ENCODE data around the gene TNS3. TPM values are rescaled to one million over a fixed set of nuclear protein-coding genes. Genes with fewer than 3 reads are reported as not detected.

Gene TNS3
- total RNA-seq, 4 donors from 2014 or later = 27.2 to 110 (median 47.5) TPM

DNA sequence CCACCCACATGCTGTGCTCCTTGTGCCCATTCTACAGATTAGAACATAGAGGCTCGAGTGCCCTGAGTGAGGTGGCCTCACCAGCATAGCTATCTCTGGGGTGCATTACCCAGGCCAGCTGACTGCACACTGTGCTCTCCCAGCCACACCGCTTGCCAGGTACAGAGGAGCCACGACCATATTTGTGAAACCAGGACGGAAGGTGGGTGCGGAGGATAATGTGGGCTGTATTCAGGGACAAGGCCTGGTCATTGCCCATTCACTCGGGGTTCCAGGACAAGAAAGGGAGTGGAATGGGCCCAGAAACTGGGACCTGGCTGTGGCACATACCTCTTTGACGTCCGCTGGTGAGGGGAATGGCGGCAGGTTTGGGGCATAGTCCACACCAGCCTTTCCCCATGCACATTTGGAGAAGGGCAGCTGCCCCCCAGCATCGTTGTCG lies 236.0 kb downstream of the TNS3 start:
- intact Hi-C loops (cut with DNase I; ENCODE audit: low total_unique reads) = no loop called here
- H3K4me1 ChIP-seq = no peaks in the 10 kb centered on the region
- no peak for TF ChIP-seq POLR2A (IDR thresholded peaks at IDR 0.05)
- TF ChIP-seq, protein P1, sequence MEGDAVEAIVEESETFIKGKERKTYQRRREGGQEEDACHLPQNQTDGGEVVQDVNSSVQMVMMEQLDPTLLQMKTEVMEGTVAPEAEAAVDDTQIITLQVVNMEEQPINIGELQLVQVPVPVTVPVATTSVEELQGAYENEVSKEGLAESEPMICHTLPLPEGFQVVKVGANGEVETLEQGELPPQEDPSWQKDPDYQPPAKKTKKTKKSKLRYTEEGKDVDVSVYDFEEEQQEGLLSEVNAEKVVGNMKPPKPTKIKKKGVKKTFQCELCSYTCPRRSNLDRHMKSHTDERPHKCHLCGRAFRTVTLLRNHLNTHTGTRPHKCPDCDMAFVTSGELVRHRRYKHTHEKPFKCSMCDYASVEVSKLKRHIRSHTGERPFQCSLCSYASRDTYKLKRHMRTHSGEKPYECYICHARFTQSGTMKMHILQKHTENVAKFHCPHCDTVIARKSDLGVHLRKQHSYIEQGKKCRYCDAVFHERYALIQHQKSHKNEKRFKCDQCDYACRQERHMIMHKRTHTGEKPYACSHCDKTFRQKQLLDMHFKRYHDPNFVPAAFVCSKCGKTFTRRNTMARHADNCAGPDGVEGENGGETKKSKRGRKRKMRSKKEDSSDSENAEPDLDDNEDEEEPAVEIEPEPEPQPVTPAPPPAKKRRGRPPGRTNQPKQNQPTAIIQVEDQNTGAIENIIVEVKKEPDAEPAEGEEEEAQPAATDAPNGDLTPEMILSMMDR (IDR thresholded peaks at IDR 0.05) = no peak

DNA sequence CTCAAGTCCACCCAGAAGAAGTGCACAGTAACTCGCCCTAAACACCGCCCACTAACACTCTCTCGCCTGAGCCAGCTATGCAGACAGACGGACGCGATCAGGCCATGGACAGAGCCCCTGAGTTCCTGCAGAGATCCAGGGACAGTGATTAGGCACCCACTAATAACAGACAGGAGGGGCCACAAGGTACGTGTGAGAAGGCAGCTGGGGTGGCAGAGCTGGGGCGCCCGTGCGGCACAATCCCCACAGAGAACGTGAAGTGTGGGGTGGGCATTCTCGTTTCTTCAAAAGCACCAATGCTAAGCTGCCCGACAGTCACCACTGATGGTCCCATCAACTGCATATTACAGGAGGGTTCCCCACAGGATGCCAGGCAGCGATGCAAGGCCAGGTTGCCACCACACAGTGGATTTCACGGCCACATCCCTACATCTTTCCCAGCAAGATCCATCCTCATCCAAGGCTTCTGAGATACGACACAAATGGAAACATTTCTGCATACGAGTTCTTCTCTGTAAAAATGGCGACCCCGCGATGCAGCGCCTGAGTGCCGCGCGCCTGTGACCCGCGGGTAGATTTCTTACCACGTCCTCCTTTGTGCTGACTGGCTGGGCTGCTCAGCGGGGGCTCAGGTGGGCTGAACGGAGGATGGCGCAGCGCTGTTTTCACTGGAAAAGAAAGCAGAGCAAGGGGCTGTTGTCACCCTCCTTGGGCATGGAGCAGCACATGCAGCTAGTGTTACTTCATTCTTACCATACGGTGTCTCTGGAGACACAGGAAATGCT lies 237.5 kb downstream of the TNS3 start:
- Histone ChIP-seq H3K27ac (no peak overlapping the region), H3K27me3 (no peaks in the 10 kb centered on the region), H3K36me3 (no peaks in the 10 kb centered on the region), H3K9me3 (no peaks in the 10 kb centered on the region), H3K4me1 (no peaks in the 10 kb centered on the region), H3K4me3 (no peak overlapping the region)
- no peak for TF ChIP-seq POLR2A (IDR thresholded peaks at IDR 0.05)
- TF ChIP-seq, protein P1 (IDR thresholded peaks at IDR 0.05) = no peak
- intact Hi-C loops (cut with DNase I; ENCODE audit: low total_unique reads) = no loop called here
- no peak for DNase-seq

More for the DNA sequence above, 236.0 kb downstream of the TNS3 start:
- Histone ChIP-seq H3K27me3 (no peaks in the 10 kb centered on the region), H3K36me3 (no peaks in the 10 kb centered on the region), H3K4me3 (no peak overlapping the region), H3K27ac (no peak overlapping the region), H3K9me3 (no peaks in the 10 kb centered on the region)
- DNase-seq = no peak

DNA sequence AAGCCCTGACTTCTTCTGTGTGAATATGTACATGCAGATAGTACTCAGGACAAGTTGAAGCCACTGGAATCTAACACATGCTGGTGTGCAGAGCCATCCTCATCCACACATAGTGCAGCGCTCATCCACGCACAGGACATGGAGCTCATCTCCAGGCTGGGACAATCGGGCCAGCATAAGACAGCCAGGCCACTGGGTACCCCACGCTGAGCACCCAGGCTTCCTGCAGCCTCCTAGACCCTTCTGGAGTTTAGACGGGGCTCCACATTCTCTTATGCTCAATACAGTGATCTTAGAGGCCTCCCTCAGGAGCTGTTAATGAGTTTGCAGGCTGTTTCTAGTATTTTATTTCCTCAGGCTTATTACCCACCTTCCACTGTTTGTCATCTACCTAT lies 238.9 kb downstream of the TNS3 start:
- no peaks in the 10 kb centered on the region for H3K27me3 ChIP-seq
- H3K27ac ChIP-seq = no peak overlapping the region
- H3K36me3 ChIP-seq = no peaks in the 10 kb centered on the region
- no peaks in the 10 kb centered on the region for H3K9me3 ChIP-seq
- H3K4me1 ChIP-seq = no peaks in the 10 kb centered on the region
- no peak for DNase-seq
- intact Hi-C loops (cut with DNase I; ENCODE audit: low total_unique reads) = no loop called here
- TF ChIP-seq, protein P1 (IDR thresholded peaks at IDR 0.05) = no peak
- TF ChIP-seq POLR2A (IDR thresholded peaks at IDR 0.05) = no peak
- no peak overlapping the region for H3K4me3 ChIP-seq

DNA sequence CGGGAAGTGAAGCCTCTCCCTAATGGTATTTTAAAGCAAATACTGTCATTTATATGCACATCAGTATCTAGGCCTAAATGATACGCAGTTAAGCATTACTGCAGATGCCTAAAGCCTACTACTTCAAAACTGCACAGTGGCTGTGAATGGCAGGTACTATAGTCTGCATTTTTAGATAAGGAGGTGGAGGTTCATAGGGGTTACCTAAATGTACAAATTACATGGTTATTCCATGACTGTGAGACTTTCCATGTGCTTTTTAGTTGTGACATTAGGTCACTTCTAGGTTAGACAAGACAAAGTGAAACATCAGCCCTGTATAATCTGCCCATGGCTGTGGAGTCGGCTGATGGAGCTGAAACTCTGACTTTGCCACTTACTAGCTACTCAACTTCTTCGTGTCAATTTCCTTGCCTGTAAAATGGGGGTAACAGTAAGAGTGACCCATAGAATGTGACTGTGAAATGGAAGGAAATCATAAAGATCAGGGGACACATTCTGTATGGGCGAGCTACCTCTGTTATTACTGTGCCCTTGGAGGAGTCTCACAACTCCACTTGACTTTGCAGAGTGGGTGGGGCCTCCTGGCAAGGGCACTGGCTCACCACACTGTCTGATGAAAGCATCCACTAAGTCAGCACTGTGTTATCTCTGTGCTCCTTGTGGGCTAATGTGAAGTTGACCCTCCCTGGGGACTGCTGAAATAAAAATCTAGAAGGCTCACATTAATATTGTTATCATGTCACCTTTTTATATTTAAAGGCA lies 239.4 kb downstream of the TNS3 start:
- Histone ChIP-seq H3K4me3 (no peak overlapping the region), H3K9me3 (no peaks in the 10 kb centered on the region), H3K27ac (no peak overlapping the region), H3K36me3 (no peaks in the 10 kb centered on the region), H3K27me3 (no peaks in the 10 kb centered on the region), H3K4me1 (no peaks in the 10 kb centered on the region)
- TF ChIP-seq POLR2A (IDR thresholded peaks at IDR 0.05) = no peak
- TF ChIP-seq, protein P1 (IDR thresholded peaks at IDR 0.05) = no peak
- intact Hi-C loops (cut with DNase I; ENCODE audit: low total_unique reads) = no loop called here
- no peak for DNase-seq

DNA sequence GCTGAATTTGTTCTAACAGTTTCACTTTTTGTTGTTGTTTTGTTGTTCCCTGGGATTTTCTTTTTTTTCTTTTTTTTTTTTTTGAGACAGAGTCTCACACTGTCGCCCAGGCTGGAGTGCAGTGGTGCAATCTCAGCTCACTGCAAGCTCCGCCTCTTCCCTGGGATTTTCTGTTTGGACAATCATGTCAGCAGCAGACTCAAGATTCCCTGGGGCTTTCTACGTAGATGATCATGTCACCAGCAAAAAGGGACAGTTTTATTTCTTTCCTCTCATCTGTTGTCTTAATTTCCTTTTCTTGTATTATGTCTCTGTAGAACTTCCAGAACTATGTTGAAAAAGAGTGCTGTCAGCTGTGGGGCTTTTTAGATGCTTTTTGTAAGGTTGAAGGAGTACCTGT lies 241.4 kb downstream of the TNS3 start:
- H3K27me3 ChIP-seq = no peaks in the 10 kb centered on the region
- no peaks in the 10 kb centered on the region for H3K9me3 ChIP-seq
- DNase-seq = no peak
- no peak overlapping the region for H3K4me3 ChIP-seq
- TF ChIP-seq, protein P1 (IDR thresholded peaks at IDR 0.05) = no peak
- no peak for TF ChIP-seq POLR2A (IDR thresholded peaks at IDR 0.05)
- no peaks in the 10 kb centered on the region for H3K36me3 ChIP-seq
- no peaks in the 10 kb centered on the region for H3K4me1 ChIP-seq
- intact Hi-C loops (cut with DNase I; ENCODE audit: low total_unique reads) = no loop called here
- no peak overlapping the region for H3K27ac ChIP-seq

Measured in uterus (tissue), 4 donors.